Stimulated activated CD8-positive, alpha-beta memory T cell treated with anti-CD3 and anti-CD28 coated beads, Interleukin-15, amount 100 ng/mL, for 24 hours (primary cell): ENCODE data around the gene SLC26A1.

ENCODE experiments used
- DNase-seq: peaks from one replicate; pipeline ENCODE4 v3.0.0-alpha.2; 2020; ENCODE audit warnings: low read depth

The SLC26A1 gene

DNA sequence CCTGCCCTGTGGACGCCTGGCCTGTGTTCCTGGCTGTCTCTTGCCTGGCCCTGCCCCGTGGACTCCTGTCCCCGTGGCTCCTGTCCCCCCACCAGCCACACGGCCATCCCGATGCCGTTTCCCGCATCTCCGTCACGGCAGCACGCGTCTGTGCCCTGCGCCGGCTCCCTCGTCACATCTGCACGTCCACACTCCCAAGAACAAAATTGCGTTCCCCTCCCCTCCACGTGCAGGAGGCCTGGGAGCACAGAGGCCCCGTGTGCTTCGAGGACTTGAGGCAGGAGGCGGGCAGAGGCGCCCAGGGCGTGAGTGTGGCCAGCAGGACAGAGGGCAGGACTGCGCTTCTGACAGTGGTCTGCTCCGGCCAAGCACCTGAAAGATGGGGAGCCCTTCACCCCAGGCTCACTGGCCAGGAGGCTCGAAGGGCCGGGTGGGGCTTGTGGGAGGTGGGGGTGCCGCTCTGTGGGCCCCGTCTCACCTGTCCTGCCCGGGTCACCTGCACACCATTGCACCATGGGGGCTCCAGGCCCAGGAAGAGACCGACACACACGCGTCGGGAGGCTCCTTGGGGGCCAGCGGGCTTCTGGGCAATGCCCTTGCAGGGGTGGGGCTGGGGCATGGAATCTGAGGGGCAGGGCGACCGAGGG is 35.5 kb upstream of the SLC26A1 start:
- no peak for DNase-seq

- DNase-seq, result no peak
These were observed 34.7 kb upstream of the SLC26A1 start for GRCh38 chr4:1027915-1028238.

DNA sequence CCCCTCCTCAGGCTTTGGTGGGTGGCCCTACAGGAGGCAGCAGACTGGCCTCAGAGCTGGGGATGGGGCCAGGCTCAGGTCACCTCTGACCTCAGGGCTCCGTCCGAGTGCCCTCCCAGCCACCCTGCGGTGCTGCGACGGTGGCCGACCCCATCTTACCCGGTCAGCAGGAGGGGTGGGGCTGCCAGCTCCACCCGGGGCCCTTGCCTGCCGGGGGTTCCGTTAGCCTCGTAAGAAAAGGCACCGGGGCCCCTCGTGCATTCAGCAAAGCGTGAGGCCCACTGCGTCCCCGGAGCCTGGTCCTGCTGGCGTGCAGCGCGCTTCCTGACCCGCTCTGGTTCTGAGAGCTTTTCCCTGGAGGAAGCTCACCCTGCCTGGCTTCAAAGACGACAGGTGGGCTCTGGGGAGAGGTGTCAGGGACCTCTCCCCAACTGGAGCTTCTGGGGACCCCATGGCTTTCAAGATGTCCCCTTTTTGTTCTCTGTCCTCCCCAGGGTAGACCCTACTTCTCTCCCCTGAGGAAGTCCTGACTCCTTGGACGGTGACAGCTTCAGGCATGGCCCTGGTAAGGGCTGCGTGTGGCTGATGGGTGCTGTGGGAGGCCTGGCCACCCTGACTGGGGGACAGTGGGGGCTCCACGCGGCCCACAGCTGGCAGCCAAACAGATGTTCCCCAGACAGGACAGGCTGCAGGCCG is 34.2 kb upstream of the SLC26A1 start:
- DNase-seq, result no peak

GRCh38 chr4:1026115-1026514 is 32.9 kb upstream of the SLC26A1 start:
- DNase-seq, result no peak

DNA sequence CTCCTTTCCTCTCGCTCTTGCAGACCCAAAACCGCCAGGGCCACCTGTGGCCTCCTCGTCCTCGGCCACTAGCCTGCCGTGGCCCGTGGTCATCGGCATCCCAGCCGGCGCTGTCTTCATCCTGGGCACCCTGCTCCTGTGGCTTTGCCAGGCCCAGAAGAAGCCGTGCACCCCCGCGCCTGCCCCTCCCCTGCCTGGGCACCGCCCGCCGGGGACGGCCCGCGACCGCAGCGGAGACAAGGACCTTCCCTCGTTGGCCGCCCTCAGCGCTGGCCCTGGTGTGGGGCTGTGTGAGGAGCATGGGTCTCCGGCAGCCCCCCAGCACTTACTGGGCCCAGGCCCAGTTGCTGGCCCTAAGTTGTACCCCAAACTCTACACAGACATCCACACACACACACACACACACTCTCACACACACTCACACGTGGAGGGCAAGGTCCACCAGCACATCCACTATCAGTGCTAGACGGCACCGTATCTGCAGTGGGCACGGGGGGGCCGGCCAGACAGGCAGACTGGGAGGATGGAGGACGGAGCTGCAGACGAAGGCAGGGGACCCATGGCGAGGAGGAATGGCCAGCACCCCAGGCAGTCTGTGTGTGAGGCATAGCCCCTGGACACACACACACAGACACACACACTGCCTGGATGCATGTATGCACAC is 31.8 kb upstream of the SLC26A1 start:
- DNase-seq, result no peak

DNA sequence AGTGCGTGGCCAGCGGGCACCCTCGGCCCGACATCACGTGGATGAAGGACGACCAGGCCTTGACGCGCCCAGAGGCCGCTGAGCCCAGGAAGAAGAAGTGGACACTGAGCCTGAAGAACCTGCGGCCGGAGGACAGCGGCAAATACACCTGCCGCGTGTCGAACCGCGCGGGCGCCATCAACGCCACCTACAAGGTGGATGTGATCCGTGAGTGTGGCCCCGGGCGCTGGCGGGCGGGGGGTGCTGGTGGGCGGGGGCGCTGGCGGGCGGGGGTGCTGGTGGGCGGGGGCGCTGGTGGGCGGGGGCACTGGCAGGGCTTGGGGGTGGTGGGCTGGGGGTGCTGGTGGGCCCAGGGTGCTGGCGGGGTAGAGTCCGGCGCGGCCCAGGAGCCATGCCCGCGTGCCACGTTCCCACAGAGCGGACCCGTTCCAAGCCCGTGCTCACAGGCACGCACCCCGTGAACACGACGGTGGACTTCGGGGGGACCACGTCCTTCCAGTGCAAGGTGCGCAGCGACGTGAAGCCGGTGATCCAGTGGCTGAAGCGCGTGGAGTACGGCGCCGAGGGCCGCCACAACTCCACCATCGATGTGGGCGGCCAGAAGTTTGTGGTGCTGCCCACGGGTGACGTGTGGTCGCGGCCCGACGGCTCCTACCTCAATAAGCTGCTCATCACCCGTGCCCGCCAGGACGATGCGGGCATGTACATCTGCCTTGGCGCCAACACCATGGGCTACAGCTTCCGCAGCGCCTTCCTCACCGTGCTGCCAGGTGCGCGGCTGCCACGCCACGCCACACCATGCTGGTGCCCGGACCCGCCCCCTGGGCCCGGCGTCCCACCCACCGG is 30.9 kb upstream of the SLC26A1 start:
- no peak for DNase-seq

DNA sequence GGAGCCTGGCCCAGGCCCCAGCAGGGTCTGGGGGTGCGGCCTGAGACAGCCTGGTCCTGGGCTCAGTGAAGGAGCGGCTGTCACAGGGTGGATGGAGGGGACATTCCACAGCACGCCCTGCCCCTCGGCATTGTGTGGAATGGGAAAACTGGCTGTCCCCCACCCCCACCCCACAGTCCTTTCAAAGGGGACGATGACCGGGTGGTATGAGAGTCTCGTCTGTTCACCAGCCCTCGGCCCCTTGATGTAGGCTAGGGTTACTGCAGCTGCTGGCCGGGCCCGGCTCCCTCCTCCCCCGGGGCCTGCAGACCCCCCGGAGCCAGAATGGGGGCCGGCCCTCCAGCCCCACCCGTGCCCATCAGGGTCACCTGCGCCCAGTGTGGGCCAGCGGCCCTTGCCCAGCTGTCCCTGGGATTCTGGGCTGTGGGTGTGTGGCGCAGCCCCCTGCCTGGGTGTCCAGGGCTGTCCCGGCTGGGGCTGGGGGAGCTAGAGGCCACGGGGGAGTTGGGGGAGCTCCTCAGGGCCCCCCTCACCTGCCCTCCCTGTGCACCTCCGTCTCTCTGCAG is 30.0 kb upstream of the SLC26A1 start:
- DNase-seq, result no peak

- DNase-seq, result no peak
These were observed 29.5 kb upstream of the SLC26A1 start for GRCh38 chr4:1022739-1023066.

DNA sequence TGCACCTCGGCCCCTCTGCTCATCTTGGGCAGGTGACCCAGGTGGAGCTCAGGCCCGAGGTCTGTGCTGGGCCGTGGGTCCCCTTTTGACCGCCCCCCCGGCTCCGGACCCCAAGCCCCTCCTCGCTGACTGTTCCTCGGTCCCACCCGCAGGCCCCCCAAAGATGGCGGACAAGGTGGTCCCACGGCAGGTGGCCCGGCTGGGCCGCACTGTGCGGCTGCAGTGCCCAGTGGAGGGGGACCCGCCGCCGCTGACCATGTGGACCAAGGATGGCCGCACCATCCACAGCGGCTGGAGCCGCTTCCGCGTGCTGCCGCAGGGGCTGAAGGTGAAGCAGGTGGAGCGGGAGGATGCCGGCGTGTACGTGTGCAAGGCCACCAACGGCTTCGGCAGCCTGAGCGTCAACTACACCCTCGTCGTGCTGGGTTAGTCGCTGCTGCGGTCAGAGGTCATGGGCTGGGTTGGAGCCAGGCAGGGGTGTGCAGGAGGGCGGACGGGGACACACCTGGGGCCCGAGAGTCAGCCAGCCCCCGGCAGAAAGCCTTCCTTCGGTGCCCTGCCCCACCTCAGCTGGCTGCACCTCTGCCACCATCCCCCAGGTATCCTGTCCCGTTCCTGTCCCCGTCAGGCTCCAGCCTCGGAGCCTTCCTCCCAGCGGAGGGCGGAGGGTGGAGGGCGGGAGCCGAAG is 29.0 kb upstream of the SLC26A1 start:
- no peak for DNase-seq

- no peak for DNase-seq
These were observed 28.3 kb upstream of the SLC26A1 start for GRCh38 chr4:1021386-1022050.

- DNase-seq, result no peak
These were observed 26.7 kb upstream of the SLC26A1 start for GRCh38 chr4:1019729-1020470.

DNA sequence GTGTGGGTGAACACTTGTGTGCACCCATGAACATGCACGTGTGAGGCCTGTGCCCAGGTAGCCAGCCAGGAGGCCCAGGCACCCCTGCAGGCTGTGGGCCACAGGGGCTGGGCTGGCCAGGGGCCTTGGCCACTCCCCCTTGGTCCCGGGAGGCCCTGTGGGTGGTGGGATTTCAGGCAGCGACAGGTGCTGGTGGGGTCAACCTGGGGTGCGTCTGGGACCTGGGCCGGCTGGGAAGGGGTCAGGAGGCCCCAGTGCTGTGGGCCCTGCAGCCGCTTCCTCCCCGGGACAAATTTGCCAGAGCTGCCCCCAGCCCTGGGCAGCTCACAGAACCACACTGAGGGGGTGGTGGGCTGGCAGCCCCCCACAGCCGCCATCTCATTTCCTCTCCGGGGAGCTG is 26.1 kb upstream of the SLC26A1 start:
- no peak for DNase-seq

DNA sequence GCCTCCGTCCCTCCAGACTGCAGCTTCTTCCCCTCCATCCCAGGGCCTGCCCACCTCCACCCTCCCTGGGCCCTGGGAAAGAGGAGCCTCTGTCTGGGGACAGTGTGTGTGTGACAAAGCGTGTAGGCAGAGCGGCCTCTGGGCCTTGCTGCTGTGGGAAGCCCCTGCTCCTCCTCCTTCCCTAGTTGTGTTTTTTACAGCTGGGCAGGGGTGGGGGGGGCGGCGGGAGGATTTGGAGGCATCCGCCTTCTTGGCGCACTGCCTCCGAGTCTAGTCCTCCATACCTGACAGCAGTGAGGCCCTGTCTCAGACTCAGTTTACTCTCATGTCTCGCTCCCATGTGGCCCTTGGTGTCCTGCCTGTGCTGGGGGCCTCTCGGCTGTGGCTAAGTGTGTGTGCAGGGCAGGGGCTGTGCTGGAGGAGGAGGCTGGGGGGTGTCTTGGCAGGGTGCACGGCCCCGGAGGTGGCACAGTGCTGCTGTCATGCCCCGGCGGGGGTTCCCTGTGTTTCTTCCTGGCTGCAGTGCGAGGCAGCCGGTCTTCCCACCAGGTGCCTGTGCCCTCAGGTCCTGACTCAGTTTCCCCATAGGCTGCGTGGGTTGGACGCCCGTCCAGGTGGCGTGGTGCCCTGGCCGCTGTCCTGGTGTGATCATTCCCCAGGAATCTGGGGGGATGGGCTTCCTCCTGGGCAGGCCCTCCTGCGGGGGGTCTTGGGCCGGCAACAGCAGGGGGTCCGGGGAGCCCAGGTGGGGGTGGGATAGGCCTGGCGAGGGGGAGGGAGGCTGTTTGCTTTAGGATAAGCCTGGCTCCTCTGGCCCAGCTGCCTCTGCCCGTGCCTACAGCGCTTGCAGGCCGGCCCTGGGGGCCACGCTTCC is 25.2 kb upstream of the SLC26A1 start:
- no peak for DNase-seq

DNA sequence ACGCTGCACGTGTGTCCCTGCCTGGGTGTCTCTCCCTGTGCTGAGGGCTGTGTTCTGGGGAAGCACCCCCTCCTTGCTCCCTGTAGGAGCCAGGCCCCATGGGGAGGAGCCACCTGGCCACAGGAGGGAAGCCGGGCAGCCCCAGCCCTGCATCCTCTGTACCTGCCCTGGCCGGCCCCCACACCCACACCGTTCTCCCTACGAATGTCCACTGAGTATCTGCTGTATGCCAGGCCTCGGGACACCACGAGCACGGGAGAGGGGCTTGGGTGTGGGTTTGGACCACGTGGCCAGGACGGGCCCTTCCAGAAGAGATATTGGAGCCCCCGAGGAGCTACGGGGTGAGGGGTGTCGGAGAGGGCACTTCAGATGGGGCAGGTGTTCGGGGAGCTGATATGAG is 24.5 kb upstream of the SLC26A1 start:
- DNase-seq, result no peak

- no peak for DNase-seq
These were observed 24.0 kb upstream of the SLC26A1 start for GRCh38 chr4:1017211-1017610.

DNA sequence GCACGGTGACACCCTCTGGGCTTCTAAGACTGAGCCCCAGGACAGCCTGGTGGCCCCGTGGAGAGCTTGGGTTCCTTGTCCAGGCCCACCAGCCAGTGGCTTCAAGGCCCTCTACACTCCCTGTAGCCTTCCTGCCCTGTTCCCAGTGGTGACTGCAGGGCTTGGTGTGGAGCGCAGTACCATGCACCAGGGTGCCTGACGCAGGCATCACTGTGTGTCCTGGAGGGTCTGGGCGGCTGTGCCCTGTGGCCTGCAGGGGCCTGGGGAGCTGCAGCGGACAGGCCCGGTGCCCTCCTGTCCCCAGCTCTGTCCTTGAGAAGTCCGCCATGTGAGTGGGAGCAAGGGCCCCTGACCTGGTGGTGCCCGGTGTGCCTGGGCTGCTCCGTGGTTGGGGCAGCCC is 22.5 kb upstream of the SLC26A1 start:
- no peak for DNase-seq

- no peak for DNase-seq
These were observed 22.0 kb upstream of the SLC26A1 start for GRCh38 chr4:1015179-1015578.

- no peak for DNase-seq
These were observed 21.3 kb upstream of the SLC26A1 start for GRCh38 chr4:1014291-1015167.
